Gastrocnemius medialis (tissue), 4 donors: ENCODE results near the gene SMYD3.

Source experiments
- POLR2A ChIP-seq, 2 donors: fragments of 450-650 bp; IDR thresholded peaks; one replicate each; pipeline ENCODE4 v1.6.1; 2017; ENCODE audit warnings: antibody characterized with exemption in 2 of 2, mild to moderate bottlenecking in 2 of 2, moderate library complexity in 2 of 2
- TF ChIP-seq, protein P1 (sequence below), 5 experiments: fragments of 450-650 bp in 3 of 5; fragments of 200-600 bp in 2 of 5; sonication (generic) in 2 of 5; IDR thresholded peaks in 4 of 5; conservative IDR thresholded peaks in 1 of 5; 1 replicate in 4 of 5; 2 replicates in 1 of 5; pipeline ENCODE4 v1.5.1; 2016 to 2019; ENCODE audit warnings: antibody characterized with exemption in 5 of 5, mild to moderate bottlenecking in 3 of 5, moderate library complexity in 3 of 5

DNA sequence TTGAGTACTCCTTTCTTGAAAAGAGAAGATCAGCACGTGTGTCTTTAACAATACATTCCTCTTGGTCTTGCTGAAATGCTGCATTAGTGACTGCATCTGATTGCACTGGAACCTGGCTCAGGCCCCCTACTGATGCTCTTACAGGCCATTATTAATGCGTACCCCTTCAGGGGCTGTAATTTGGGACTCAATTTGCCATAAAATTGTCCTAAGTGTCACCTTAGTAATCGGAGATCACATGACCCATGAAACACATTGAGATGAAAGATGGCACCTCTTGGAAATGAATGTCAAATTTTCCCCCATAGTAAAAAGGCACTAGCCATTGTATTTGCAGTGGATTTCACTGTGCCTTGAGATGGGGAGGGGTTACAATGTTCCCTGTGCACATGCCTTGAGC, 789.0 kb downstream of the SMYD3 start:
- TF ChIP-seq, protein P1, sequence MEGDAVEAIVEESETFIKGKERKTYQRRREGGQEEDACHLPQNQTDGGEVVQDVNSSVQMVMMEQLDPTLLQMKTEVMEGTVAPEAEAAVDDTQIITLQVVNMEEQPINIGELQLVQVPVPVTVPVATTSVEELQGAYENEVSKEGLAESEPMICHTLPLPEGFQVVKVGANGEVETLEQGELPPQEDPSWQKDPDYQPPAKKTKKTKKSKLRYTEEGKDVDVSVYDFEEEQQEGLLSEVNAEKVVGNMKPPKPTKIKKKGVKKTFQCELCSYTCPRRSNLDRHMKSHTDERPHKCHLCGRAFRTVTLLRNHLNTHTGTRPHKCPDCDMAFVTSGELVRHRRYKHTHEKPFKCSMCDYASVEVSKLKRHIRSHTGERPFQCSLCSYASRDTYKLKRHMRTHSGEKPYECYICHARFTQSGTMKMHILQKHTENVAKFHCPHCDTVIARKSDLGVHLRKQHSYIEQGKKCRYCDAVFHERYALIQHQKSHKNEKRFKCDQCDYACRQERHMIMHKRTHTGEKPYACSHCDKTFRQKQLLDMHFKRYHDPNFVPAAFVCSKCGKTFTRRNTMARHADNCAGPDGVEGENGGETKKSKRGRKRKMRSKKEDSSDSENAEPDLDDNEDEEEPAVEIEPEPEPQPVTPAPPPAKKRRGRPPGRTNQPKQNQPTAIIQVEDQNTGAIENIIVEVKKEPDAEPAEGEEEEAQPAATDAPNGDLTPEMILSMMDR (IDR thresholded peaks at IDR 0.05 in 4 of 5, conservative IDR thresholded peaks at IDR 0.05 in 1 of 5), result no peak
- TF ChIP-seq POLR2A (IDR thresholded peaks at IDR 0.05), result no peak
